Neural progenitor cell (in vitro differentiated cells): ENCODE measurements around the gene SRRM5.

Experiments used
- CTCF ChIP-seq: fragments of 200-600 bp; sonication (generic); IDR thresholded peaks from 2 replicates; pipeline ENCODE4 v1.5.1; 2017; ENCODE audit warnings: antibody characterized with exemption, mild to moderate bottlenecking
- EZH2 ChIP-seq: fragments of 200-600 bp; sonication (generic); IDR thresholded peaks from 2 replicates; pipeline ENCODE4 v1.6.1; 2017; ENCODE audit warnings: antibody characterized with exemption, mild to moderate bottlenecking, moderate library complexity
- EZH2phosphoT487 ChIP-seq: fragments of 200-600 bp; sonication (generic); IDR thresholded peaks from 2 replicates; pipeline ENCODE4 v1.6.1; 2017; ENCODE audit warnings: antibody characterized with exemption

- no peak for TF ChIP-seq CTCF
- no peak for TF ChIP-seq EZH2
- TF ChIP-seq EZH2phosphoT487, result no peak
These were observed 27.2 kb downstream of the SRRM5 start for GRCh38 chr19:43638995-43639518.
